IgD-negative memory B cell (primary cell): ENCODE results near the gene SPTBN1. TPM values are rescaled to one million over a fixed set of nuclear protein-coding genes. Genes with fewer than 3 reads are reported as not detected.
"Not testable (repeated sequence)": the region's sequence is repeated elsewhere in the genome, so short reads cannot be mapped to it uniquely, and the experiment has no call there.

Source experiments
- H3K27ac Mint-ChIP-seq, 3 donors: one replicate each; pipeline ENCODE4 v1.8.0; 2020 to 2022; ENCODE audit warnings: mild to moderate bottlenecking in 3 of 3, mixed read lengths in 3 of 3, moderate library complexity in 1 of 3
- H3K27me3 Mint-ChIP-seq: one replicate; pipeline ENCODE4 v1.8.0; 2021; ENCODE audit warnings: mixed read lengths
- H3K36me3 Mint-ChIP-seq: one replicate; pipeline ENCODE4 v1.8.0; 2020; ENCODE audit warnings: mild to moderate bottlenecking, mixed read lengths
- H3K4me1 Mint-ChIP-seq, 3 donors: one replicate each; pipeline ENCODE4 v1.8.0; 2020 to 2022; ENCODE audit warnings: mixed read lengths in 3 of 3, mild to moderate bottlenecking in 1 of 3
- H3K4me3 Mint-ChIP-seq, 4 donors: one replicate each; pipeline ENCODE4 v1.8.0; 2020 to 2022; ENCODE audit warnings: mild to moderate bottlenecking in 4 of 4, mixed read lengths in 4 of 4, moderate library complexity in 3 of 4
- H3K9me3 Mint-ChIP-seq, 3 donors: one replicate each; pipeline ENCODE4 v1.8.0; 2020 to 2021; ENCODE audit warnings: mixed read lengths in 3 of 3, mild to moderate bottlenecking in 1 of 3
- polyA plus RNA-seq: library from polyadenylated mRNA; unstranded; fragments of 300-500 nt; fragmentation: Illumina TruSeq; gene quantifications from one replicate; pipeline ENCODE4 v1.2.3, GENCODE V29; 2021

SPTBN1 gene
- polyA plus RNA-seq, 1 donor from 2014 or later, result 57.8 TPM

DNA sequence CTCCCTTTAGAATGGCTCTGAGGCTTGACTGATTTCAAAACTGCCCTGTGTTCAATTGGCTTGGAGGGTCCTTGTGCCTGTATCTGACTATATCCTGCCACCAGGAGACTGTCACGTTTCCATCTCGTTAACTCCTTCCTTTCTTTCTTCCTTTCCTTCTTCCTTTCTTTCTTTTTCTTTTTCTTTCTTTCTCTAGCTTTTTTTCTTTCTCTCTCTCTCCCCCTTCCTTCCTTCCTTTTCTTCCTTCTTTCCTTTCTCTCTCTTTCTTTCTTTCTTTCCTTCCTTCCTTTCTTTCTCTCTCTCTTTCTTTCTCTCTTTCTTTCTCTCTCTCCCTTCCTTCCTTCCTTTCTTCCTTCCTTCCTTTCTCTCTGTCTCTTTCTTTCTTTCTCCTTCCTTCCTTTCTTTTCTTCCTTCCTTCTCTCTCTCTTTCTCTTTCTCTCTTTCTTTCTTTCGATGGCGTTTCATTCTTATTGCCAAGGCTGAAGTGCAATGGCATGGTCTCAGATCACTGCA, 229.2 kb downstream of the SPTBN1 start:
- Mint-ChIP-seq H3K27me3 (peaks cover 13% of the 10 kb centered on the region), H3K27ac (no peak overlapping the region), H3K36me3 (peaks cover 4% of the 10 kb centered on the region), H3K4me3 (no peak overlapping the region), H3K4me1 (peaks cover under 1 to 9% (median 8%) of the 10 kb centered on the region in 3 donors), H3K9me3 (peaks cover 0 to 1% (median 0%) of the 10 kb centered on the region in 3 donors)

DNA sequence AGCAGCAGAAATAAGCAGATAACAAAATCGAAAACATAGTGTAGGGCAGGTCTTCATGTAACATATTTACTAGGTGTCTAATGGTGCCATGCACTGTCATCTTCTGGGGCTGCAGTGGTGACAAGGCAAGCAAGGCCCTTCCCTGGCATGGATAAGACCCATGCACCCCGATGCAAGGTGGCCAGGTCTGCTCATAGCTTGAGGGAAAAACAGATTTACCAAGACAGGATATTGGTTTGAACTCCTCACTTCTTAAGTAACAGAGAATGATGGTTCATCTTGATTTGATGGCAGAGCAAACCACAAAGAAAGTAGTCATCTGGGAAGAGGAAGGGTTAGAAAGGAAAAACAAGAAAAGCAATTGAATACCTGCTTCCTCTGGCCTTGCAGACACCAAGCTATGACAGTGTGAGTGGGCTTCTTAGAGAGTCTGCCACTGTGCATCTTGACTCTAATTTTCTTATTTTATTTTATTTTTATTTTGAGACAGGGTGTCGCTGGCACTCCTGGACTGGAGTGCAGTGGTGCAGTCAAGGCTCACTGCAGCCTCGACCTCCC, 231.5 kb downstream of the SPTBN1 start:
- H3K27ac Mint-ChIP-seq, result no peak overlapping the region

GRCh38 chr2:54691445-54692135, 235.5 kb downstream of the SPTBN1 start:
- Mint-ChIP-seq H3K4me1 (no peaks in the 10 kb centered on the region), H3K27me3 (peaks cover 9% of the 10 kb centered on the region)

More for the DNA sequence above, 231.5 kb downstream of the SPTBN1 start:
- Mint-ChIP-seq H3K27me3 (peaks cover 11% of the 10 kb centered on the region), H3K4me3 (no peak overlapping the region), H3K4me1 (no peaks in the 10 kb centered on the region), H3K36me3 (peaks cover 4% of the 10 kb centered on the region), H3K9me3 (no peaks in the 10 kb centered on the region)

GRCh38 chr2:54692556-54692955, 236.4 kb downstream of the SPTBN1 start:
- Mint-ChIP-seq H3K4me3 (no peak overlapping the region), H3K4me1 (no peaks in the 10 kb centered on the region), H3K9me3 (no peaks in the 10 kb centered on the region), H3K27ac (no peak overlapping the region), H3K27me3 (peaks cover 9% of the 10 kb centered on the region), H3K36me3 (peaks cover 9% of the 10 kb centered on the region)

More at GRCh38 chr2:54691445-54692135, 235.5 kb downstream of the SPTBN1 start:
- peaks cover 9% of the 10 kb centered on the region for H3K36me3 Mint-ChIP-seq
- no peak overlapping the region for H3K27ac Mint-ChIP-seq
- no peaks in the 10 kb centered on the region for H3K9me3 Mint-ChIP-seq
- H3K4me3 Mint-ChIP-seq, result no peak overlapping the region

GRCh38 chr2:54695378-54695777, 239.3 kb downstream of the SPTBN1 start:
- H3K4me3 Mint-ChIP-seq, result no peak overlapping the region
- H3K27ac Mint-ChIP-seq, result no peak overlapping the region
- peaks cover 4% of the 10 kb centered on the region for H3K36me3 Mint-ChIP-seq
- H3K9me3 Mint-ChIP-seq, result no peaks in the 10 kb centered on the region
- H3K4me1 Mint-ChIP-seq, result no peaks in the 10 kb centered on the region
- H3K27me3 Mint-ChIP-seq, result no peaks in the 10 kb centered on the region

- Mint-ChIP-seq H3K27me3 (no peaks in the 10 kb centered on the region), H3K4me3 (no peak overlapping the region), H3K9me3 (no peaks in the 10 kb centered on the region), H3K27ac (no peak overlapping the region), H3K36me3 (peaks cover 4% of the 10 kb centered on the region), H3K4me1 (peaks cover 0 to 1% (median 0%) of the 10 kb centered on the region in 3 donors)
These were observed 241.8 kb downstream of the SPTBN1 start for GRCh38 chr2:54697934-54698333.

GRCh38 chr2:54698926-54699325, 242.8 kb downstream of the SPTBN1 start:
- H3K27ac Mint-ChIP-seq, H3K27me3 Mint-ChIP-seq, H3K36me3 Mint-ChIP-seq, H3K4me3 Mint-ChIP-seq, H3K9me3 Mint-ChIP-seq, H3K4me1 Mint-ChIP-seq: not testable (repeated sequence)

DNA sequence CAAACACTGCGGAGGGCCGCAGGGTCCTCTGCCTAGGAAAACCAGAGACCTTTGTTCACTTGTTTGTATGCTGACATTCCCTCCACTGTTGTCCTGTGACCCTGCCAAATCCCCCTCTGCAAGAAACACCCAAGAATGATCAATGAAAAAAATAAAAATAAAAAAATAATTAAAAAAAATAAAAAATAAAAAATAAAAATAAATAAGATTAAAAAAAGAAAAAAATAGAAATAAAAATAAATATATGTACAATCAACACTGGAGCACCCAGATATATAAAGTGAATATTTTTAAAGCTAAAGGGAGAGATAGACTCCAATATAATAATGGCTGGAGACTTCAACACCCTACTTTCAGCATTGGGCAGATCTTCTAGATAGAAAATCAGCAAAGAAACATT, 243.5 kb downstream of the SPTBN1 start:
- peaks cover 0 to 1% (median 0%) of the 10 kb centered on the region in 3 donors for H3K4me1 Mint-ChIP-seq
- no peaks in the 10 kb centered on the region for H3K27me3 Mint-ChIP-seq
- H3K4me3 Mint-ChIP-seq, result no peak overlapping the region
- no peak overlapping the region for H3K27ac Mint-ChIP-seq
- peaks cover 2% of the 10 kb centered on the region for H3K36me3 Mint-ChIP-seq
- H3K9me3 Mint-ChIP-seq, result no peaks in the 10 kb centered on the region

GRCh38 chr2:54701029-54701428, 244.9 kb downstream of the SPTBN1 start:
- Mint-ChIP-seq H3K4me3 (no peak overlapping the region), H3K4me1 (peaks cover 0 to 1% (median 0%) of the 10 kb centered on the region in 3 donors), H3K36me3 (no peaks in the 10 kb centered on the region), H3K27me3 (no peaks in the 10 kb centered on the region), H3K27ac (no peak overlapping the region), H3K9me3 (no peaks in the 10 kb centered on the region)

- H3K27me3 Mint-ChIP-seq, result no peaks in the 10 kb centered on the region
- H3K36me3 Mint-ChIP-seq, result no peaks in the 10 kb centered on the region
- peaks cover 0 to 3% (median 0%) of the 10 kb centered on the region in 3 donors for H3K4me1 Mint-ChIP-seq
- no peaks in the 10 kb centered on the region for H3K9me3 Mint-ChIP-seq
- H3K27ac Mint-ChIP-seq, result no peak overlapping the region
- H3K4me3 Mint-ChIP-seq, result no peak overlapping the region
These were observed 248.1 kb downstream of the SPTBN1 start for GRCh38 chr2:54704238-54704637.

GRCh38 chr2:54704688-54705605, 248.8 kb downstream of the SPTBN1 start:
- peaks cover 0 to 3% (median 0%) of the 10 kb centered on the region in 3 donors for H3K4me1 Mint-ChIP-seq
- no peaks in the 10 kb centered on the region for H3K36me3 Mint-ChIP-seq
- H3K4me3 Mint-ChIP-seq, result no peak overlapping the region
- no peaks in the 10 kb centered on the region for H3K27me3 Mint-ChIP-seq
- H3K27ac Mint-ChIP-seq, result no peak overlapping the region
- no peaks in the 10 kb centered on the region for H3K9me3 Mint-ChIP-seq

DNA sequence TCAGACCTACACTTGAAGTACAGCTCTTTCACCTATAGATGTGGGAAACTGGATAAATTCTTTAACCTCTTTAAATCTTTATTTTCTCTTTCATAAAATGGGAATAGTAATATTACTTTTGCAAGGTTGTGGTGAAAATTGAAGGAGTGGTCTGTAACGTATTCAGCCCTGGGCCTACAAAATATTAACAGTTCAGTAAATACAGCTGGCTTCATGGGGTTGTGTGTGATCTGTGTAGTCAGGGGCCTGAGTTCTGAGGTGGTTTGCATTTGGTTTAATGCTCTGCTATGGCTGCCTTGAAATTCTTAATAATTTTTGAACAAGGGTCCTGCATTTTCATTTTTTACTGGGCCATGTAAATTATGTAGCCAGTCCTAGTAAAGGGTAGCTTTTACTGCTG, 250.5 kb downstream of the SPTBN1 start:
- Mint-ChIP-seq H3K27ac (no peak overlapping the region), H3K27me3 (peaks cover 1% of the 10 kb centered on the region), H3K4me3 (no peak overlapping the region), H3K36me3 (no peaks in the 10 kb centered on the region), H3K4me1 (peaks cover 0 to 2% (median 0%) of the 10 kb centered on the region in 3 donors), H3K9me3 (no peaks in the 10 kb centered on the region)

DNA sequence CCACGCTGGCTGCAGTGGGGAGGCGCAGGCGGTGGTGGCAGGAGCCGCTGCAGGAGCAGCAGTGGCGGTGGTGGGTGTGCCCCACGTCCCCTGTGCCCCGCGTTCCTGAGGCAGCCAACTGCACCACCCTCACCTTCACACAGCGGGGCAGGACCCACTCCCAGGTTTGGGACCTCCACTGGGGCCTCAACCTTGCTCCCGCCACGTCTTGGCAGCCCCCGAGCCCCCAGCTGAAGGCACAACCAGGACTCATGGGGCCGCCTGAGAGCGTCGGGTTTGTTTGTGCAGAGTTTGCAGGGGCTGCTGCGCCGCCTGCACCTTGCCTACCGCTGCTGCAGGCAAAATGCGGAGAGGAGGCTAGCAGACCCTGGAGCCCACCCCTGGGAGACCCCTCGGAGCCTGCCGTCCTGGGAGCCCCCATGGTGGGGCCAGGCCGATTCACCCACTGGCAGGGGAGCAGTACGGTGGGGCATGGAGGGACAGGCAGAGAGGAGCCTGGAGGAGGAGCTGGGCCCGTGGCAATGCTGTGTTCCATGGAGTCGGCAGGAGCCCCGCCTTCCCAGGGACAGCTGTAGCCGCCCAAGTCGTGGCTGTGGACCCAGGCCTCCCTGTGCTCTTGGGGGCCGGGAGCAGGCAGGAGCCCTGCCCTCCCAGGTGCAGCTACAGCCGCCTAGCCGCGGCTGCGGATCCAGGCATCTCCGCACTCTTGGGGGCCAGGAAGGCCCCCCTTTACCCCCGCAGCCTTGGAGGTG, 252.6 kb downstream of the SPTBN1 start:
- peak overlapping the region; percentile 72 to 91 (median 86) for H3K4me3 Mint-ChIP-seq

DNA sequence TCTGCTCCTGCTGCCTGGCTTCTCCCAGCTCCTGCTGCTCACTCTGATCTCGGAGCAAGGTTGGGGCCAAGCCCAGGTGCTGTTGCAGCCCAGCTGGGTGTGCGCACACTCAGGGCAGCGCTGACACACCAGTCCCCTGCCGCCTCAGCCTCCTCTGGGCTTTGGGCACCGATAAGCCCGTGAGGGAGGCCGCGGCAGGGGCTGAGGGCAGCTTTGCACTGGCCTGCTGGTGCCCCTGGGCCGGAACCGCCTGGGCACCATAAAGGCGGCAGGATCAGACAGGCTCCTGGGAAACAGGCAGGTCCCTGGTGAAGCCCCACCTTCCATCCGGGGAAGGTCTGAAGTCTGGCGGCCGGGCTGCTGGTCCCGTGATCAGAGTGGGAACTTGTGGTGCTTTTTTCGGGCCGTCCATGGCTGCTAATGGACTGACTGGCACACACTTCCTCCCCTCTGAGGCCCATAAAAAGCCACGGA, 253.2 kb downstream of the SPTBN1 start:
- H3K27me3 Mint-ChIP-seq, result peaks cover 4% of the 10 kb centered on the region
- no peaks in the 10 kb centered on the region for H3K36me3 Mint-ChIP-seq
- peak overlapping the region; percentile 72 to 91 (median 86) for H3K4me3 Mint-ChIP-seq

More for the DNA sequence above, 252.6 kb downstream of the SPTBN1 start:
- peaks cover 0 to 2% (median 0%) of the 10 kb centered on the region in 3 donors for H3K4me1 Mint-ChIP-seq
- H3K27ac Mint-ChIP-seq, result no peak overlapping the region
- H3K36me3 Mint-ChIP-seq, result no peaks in the 10 kb centered on the region
- H3K9me3 Mint-ChIP-seq, result no peaks in the 10 kb centered on the region
- H3K27me3 Mint-ChIP-seq, result peaks cover 4% of the 10 kb centered on the region

More for the DNA sequence above, 253.2 kb downstream of the SPTBN1 start:
- Mint-ChIP-seq H3K9me3 (no peaks in the 10 kb centered on the region), H3K4me1 (peaks cover 0 to 2% (median 0%) of the 10 kb centered on the region in 3 donors), H3K27ac (no peak overlapping the region)
